ENCODE data around the gene HLA-DPA1. TPM values are rescaled to one million over a fixed set of nuclear protein-coding genes. Genes with fewer than 3 reads are reported as not detected.

The HLA-DPA1 gene
- total and polyA plus RNA-seq, 4 donors, result 12.0 to 49.3 (median 29.2) TPM

DNA sequence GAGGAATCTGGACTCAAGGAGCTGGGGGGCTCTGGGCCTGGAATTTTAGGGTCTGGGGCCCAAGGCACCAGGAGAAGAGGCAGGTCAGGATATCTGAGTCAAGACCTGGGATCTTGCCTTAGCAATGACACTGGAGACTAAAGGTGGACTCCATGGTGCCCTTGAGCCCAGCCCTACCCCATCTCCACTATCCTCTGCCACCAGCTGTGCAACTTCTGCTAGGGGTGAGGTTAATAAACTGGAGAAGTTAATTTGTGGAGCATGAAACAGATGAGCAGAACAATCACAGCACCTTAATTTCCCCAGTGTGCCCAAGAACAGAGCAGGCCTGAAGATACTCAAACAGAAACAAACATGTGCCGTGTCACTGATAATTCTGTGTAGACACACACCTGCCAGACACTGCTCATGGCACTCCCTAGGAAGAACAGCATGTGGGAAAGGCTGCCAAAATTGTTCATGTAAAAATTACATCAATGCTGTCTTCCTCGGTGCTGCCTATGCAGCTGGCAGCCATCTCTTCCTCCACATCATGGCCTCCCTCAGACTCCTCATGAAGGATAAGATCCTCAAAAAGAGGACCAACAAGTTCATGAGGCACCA is 5.6 kb upstream of the HLA-DPA1 start (continued):
- TF ChIP-seq FOXA2 (IDR thresholded peaks at IDR 0.05) (no peak), NR2F2 (IDR thresholded peaks at IDR 0.05) (no peak), SP1 (IDR thresholded peaks at IDR 0.05) (no peak), HNF4G (IDR thresholded peaks at IDR 0.05) (no peak)
- TF ChIP-seq, protein P1, sequence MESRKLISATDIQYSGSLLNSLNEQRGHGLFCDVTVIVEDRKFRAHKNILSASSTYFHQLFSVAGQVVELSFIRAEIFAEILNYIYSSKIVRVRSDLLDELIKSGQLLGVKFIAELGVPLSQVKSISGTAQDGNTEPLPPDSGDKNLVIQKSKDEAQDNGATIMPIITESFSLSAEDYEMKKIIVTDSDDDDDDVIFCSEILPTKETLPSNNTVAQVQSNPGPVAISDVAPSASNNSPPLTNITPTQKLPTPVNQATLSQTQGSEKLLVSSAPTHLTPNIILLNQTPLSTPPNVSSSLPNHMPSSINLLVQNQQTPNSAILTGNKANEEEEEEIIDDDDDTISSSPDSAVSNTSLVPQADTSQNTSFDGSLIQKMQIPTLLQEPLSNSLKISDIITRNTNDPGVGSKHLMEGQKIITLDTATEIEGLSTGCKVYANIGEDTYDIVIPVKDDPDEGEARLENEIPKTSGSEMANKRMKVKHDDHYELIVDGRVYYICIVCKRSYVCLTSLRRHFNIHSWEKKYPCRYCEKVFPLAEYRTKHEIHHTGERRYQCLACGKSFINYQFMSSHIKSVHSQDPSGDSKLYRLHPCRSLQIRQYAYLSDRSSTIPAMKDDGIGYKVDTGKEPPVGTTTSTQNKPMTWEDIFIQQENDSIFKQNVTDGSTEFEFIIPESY (IDR thresholded peaks at IDR 0.05), result no peak

DNA sequence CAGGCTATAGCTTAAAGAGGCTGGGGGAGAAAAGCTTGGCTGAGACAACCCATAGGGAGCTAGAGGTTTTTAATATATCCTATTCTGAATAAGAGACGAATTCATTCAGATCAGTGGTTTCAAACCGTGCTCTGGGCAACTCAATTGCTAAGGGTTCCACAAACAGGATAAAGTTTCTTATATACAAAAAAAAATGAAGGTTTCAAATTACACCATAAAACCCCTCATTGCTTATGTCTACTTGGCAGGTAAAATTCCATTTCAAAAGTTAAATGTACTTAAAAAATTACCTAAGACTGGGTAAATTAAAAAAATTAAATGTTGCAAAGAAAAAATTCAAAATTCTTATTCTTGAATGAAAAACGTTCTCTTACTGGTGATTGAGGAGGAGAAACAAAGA is 5.0 kb upstream of the HLA-DPA1 start:
- Histone ChIP-seq H3K9me3 (ENCODE audit: control insufficient read depth in 4 of 4, low read length in 3 of 4) (no peaks in the 10 kb centered on the region), H3K27me3 (ENCODE audit: control insufficient read depth in 4 of 4, insufficient read depth in 4 of 4, low read length in 3 of 4) (no peaks in the 10 kb centered on the region), H3K36me3 (ENCODE audit: control insufficient read depth in 4 of 4, insufficient read depth in 3 of 4, low read depth in 1 of 4, low read length in 3 of 4) (no peaks in the 10 kb centered on the region), H3K4me1 (ENCODE audit: control insufficient read depth in 4 of 4, insufficient read depth in 4 of 4, low read length in 3 of 4) (peaks cover 0 to 13% (median 5%) of the 10 kb centered on the region in 4 donors), H3K27ac (ENCODE audit: low read depth in 1 of 2, low read length in 2 of 2) (no peak overlapping the region), H3K9ac (ENCODE audit: low read depth in 1 of 2, low read length in 2 of 2) (no peak overlapping the region), H3K4me3 (ENCODE audit: low read depth in 1 of 3, low read length in 3 of 3) (no peak overlapping the region)
- 67% methylated on average over 3 of the region's 3 CpGs for WGBS
- no peak for DNase-seq (ENCODE audit: low spot score)
- TF ChIP-seq NR2F2 (IDR thresholded peaks at IDR 0.05) (no peak), HNF4A (conservative IDR thresholded peaks at IDR 0.05) (no peak), HNF4G (IDR thresholded peaks at IDR 0.05) (no peak), FOXA1 (IDR thresholded peaks at IDR 0.05) (no peak), EGR1 (IDR thresholded peaks at IDR 0.05; ENCODE audit: low read depth in 2 of 2) (no peak), TAF1 (conservative IDR thresholded peaks at IDR 0.05) (no peak), GABPA (IDR thresholded peaks at IDR 0.05 in 1 of 2, conservative IDR thresholded peaks at IDR 0.05 in 1 of 2) (no peak), FOXA2 (IDR thresholded peaks at IDR 0.05) (no peak), JUND (IDR thresholded peaks at IDR 0.05) (no peak), RAD21 (IDR thresholded peaks at IDR 0.05) (no peak), RXRA (IDR thresholded peaks at IDR 0.05) (no peak)
- TF ChIP-seq, protein P2, sequence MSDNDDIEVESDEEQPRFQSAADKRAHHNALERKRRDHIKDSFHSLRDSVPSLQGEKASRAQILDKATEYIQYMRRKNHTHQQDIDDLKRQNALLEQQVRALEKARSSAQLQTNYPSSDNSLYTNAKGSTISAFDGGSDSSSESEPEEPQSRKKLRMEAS (IDR thresholded peaks at IDR 0.05), result no peak
- TF ChIP-seq, protein P3, sequence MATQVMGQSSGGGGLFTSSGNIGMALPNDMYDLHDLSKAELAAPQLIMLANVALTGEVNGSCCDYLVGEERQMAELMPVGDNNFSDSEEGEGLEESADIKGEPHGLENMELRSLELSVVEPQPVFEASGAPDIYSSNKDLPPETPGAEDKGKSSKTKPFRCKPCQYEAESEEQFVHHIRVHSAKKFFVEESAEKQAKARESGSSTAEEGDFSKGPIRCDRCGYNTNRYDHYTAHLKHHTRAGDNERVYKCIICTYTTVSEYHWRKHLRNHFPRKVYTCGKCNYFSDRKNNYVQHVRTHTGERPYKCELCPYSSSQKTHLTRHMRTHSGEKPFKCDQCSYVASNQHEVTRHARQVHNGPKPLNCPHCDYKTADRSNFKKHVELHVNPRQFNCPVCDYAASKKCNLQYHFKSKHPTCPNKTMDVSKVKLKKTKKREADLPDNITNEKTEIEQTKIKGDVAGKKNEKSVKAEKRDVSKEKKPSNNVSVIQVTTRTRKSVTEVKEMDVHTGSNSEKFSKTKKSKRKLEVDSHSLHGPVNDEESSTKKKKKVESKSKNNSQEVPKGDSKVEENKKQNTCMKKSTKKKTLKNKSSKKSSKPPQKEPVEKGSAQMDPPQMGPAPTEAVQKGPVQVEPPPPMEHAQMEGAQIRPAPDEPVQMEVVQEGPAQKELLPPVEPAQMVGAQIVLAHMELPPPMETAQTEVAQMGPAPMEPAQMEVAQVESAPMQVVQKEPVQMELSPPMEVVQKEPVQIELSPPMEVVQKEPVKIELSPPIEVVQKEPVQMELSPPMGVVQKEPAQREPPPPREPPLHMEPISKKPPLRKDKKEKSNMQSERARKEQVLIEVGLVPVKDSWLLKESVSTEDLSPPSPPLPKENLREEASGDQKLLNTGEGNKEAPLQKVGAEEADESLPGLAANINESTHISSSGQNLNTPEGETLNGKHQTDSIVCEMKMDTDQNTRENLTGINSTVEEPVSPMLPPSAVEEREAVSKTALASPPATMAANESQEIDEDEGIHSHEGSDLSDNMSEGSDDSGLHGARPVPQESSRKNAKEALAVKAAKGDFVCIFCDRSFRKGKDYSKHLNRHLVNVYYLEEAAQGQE (IDR thresholded peaks at IDR 0.05), result no peak
- TF ChIP-seq, protein P1 (IDR thresholded peaks at IDR 0.05), result no peak
- TF ChIP-seq, protein P4, sequence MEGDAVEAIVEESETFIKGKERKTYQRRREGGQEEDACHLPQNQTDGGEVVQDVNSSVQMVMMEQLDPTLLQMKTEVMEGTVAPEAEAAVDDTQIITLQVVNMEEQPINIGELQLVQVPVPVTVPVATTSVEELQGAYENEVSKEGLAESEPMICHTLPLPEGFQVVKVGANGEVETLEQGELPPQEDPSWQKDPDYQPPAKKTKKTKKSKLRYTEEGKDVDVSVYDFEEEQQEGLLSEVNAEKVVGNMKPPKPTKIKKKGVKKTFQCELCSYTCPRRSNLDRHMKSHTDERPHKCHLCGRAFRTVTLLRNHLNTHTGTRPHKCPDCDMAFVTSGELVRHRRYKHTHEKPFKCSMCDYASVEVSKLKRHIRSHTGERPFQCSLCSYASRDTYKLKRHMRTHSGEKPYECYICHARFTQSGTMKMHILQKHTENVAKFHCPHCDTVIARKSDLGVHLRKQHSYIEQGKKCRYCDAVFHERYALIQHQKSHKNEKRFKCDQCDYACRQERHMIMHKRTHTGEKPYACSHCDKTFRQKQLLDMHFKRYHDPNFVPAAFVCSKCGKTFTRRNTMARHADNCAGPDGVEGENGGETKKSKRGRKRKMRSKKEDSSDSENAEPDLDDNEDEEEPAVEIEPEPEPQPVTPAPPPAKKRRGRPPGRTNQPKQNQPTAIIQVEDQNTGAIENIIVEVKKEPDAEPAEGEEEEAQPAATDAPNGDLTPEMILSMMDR (IDR thresholded peaks at IDR 0.05; ENCODE audit: low read depth, low read length, missing input control), result no peak
- TF ChIP-seq, protein P5, sequence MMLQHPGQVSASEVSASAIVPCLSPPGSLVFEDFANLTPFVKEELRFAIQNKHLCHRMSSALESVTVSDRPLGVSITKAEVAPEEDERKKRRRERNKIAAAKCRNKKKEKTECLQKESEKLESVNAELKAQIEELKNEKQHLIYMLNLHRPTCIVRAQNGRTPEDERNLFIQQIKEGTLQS (IDR thresholded peaks at IDR 0.05), result no peak
